Activated CD4-positive, alpha-beta T cell treated with anti-CD3 and anti-CD28 coated beads, Interleukin-2, amount 50 U/mL, for 4 hours (primary cell): ENCODE data around the gene VPS35.
A peak's percentile ranks its signal among the peaks of the same experiment; 100 is the strongest.
"Not testable (repeated sequence)": the region's sequence is repeated elsewhere in the genome, so short reads cannot be mapped to it uniquely, and the experiment has no call there.

Experiments used
- DNase-seq, 2 experiments: peaks; one replicate each; pipeline ENCODE4 v3.0.0-alpha.2; 2020

VPS35 gene

GRCh38 chr16:46650254-46650623, 38.7 kb downstream of the VPS35 start:
- DNase-seq, result no peak

GRCh38 chr16:46649588-46650253, 39.3 kb downstream of the VPS35 start:
- no peak for DNase-seq

- DNase-seq, result no peak
These were observed 40.3 kb downstream of the VPS35 start for GRCh38 chr16:46648656-46649055.

GRCh38 chr16:46638947-46639925, 49.7 kb downstream of the VPS35 start:
- no peak for DNase-seq

GRCh38 chr16:46632778-46633733, 55.9 kb downstream of the VPS35 start:
- DNase-seq, result no peak

- DNase-seq, result no peak
These were observed 59.4 kb downstream of the VPS35 start for GRCh38 chr16:46629331-46630219.

GRCh38 chr16:46627746-46628145, 61.2 kb downstream of the VPS35 start:
- DNase-seq, result no peak

- not testable (repeated sequence) for DNase-seq
These were observed 62.3 kb downstream of the VPS35 start for GRCh38 chr16:46626681-46627080.

GRCh38 chr16:46624862-46625261, 64.1 kb downstream of the VPS35 start:
- DNase-seq, result not testable (repeated sequence)

GRCh38 chr16:46623707-46624106, 65.3 kb downstream of the VPS35 start:
- DNase-seq, result not testable (repeated sequence)

- DNase-seq, result not testable (repeated sequence)
These were observed 65.7 kb downstream of the VPS35 start for GRCh38 chr16:46623246-46623645.

- DNase-seq, result no peak
These were observed 66.9 kb downstream of the VPS35 start for GRCh38 chr16:46621934-46622676.

GRCh38 chr16:46621006-46621933, 67.7 kb downstream of the VPS35 start, which contains the start of gene SHCBP1:
Gene SHCBP1, minus strand, starts transcription at chr16:46621379. Its CDS starts 20 bp downstream, at chr16:46621359.
- DNase-seq, result peak; percentile 44 to 45

GRCh38 chr16:46620266-46621005, 68.5 kb downstream of the VPS35 start:
- no peak for DNase-seq

- no peak for DNase-seq
These were observed 70.5 kb downstream of the VPS35 start for GRCh38 chr16:46618516-46618915.

GRCh38 chr16:46614006-46614405, 75.0 kb downstream of the VPS35 start:
- no peak for DNase-seq

- no peak for DNase-seq
These were observed 75.6 kb downstream of the VPS35 start for GRCh38 chr16:46613352-46613751.

- no peak for DNase-seq
These were observed 76.9 kb downstream of the VPS35 start for GRCh38 chr16:46612121-46612520.

GRCh38 chr16:46607529-46607928, 81.4 kb downstream of the VPS35 start:
- DNase-seq, result no peak
